ENCODE measurements around the gene MRPL55. TPM values are rescaled to one million over a fixed set of nuclear protein-coding genes. Genes with fewer than 3 reads are reported as not detected.

MRPL55 gene
- total RNA-seq, 1 experiment from 2014 or later: 126 TPM

DNA sequence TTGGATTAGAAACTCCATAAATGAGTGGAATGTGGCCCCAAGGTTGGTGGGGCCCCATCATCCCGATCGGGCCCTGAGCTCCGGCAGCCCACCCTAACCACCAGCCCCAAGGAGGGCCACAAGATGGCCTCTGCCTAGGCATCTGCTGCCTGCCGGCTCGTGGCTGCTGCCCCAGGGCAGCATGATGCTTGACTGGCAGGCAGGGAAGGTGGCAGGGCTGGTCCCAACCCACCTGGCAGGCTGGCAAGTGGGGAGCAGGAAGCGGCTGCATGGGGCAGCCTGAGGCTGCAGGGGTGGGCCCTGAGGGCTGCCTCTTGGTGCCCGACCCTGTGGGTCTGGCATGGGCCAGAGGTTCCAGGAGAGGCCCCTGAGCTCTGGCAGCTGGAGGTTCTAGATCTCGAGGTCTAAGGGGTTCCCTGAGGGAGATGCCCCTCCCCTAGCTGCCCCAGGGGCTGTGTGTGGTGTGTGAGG lies 39.9 kb upstream of the MRPL55 start:
- no peak for DNase-seq (ENCODE audit: low read depth)
- in situ Hi-C loops (cut with HindIII; ENCODE audit: low pct_unique_long_range_greater_than_20kb, low sequenced_read_pairs): no loop called here

GRCh38 chr1:228148196-228148861 lies 39.2 kb upstream of the MRPL55 start:
- in situ Hi-C loops (cut with HindIII; ENCODE audit: low pct_unique_long_range_greater_than_20kb, low sequenced_read_pairs): no loop called here
- DNase-seq (ENCODE audit: low read depth): no peak

GRCh38 chr1:228147768-228148167 lies 38.7 kb upstream of the MRPL55 start:
- in situ Hi-C loops (cut with HindIII; ENCODE audit: low pct_unique_long_range_greater_than_20kb, low sequenced_read_pairs): no loop called here
- no peak for DNase-seq (ENCODE audit: low read depth)

- in situ Hi-C loops (cut with HindIII; ENCODE audit: low pct_unique_long_range_greater_than_20kb, low sequenced_read_pairs): no loop called here
- no peak for DNase-seq (ENCODE audit: low read depth)
These were observed 38.1 kb upstream of the MRPL55 start for GRCh38 chr1:228147151-228147693.

DNA sequence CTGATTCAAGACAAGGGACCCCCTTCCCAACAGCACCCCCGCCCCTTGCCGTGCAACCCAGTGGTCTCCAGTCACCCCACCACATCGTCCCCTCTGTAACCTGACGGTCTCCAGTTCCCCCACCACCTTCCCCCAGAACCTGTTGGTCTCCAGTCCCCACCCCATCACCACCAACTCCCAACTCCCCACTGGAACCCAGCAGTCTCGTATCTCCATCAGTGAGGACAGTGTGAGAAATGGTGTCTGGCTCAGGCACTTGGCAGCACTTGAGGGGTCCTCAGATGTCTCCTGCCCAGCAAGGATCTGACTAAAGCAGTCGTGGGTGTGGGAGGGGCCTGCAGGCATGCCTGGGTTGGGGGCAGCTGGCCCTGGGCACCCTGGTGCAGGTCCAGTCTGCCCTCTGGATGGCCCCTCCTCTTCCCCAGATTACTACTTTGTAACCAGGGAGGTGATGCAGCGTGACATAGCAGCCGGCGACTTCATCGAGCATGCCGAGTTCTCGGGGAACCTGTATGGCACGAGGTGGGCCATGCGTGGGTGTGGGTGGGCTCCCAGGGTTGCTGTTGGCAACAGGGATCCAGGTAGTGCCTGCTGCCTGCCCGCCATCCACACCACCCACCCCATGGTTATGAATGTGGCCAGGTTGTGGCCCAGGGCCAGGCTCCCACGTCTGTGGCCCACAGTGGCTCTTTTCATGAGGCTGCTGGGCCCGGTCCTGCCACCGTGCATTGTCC lies 37.5 kb upstream of the MRPL55 start:
- DNase-seq (ENCODE audit: low read depth): no peak
- in situ Hi-C loops (cut with HindIII; ENCODE audit: low pct_unique_long_range_greater_than_20kb, low sequenced_read_pairs): no loop called here

DNA sequence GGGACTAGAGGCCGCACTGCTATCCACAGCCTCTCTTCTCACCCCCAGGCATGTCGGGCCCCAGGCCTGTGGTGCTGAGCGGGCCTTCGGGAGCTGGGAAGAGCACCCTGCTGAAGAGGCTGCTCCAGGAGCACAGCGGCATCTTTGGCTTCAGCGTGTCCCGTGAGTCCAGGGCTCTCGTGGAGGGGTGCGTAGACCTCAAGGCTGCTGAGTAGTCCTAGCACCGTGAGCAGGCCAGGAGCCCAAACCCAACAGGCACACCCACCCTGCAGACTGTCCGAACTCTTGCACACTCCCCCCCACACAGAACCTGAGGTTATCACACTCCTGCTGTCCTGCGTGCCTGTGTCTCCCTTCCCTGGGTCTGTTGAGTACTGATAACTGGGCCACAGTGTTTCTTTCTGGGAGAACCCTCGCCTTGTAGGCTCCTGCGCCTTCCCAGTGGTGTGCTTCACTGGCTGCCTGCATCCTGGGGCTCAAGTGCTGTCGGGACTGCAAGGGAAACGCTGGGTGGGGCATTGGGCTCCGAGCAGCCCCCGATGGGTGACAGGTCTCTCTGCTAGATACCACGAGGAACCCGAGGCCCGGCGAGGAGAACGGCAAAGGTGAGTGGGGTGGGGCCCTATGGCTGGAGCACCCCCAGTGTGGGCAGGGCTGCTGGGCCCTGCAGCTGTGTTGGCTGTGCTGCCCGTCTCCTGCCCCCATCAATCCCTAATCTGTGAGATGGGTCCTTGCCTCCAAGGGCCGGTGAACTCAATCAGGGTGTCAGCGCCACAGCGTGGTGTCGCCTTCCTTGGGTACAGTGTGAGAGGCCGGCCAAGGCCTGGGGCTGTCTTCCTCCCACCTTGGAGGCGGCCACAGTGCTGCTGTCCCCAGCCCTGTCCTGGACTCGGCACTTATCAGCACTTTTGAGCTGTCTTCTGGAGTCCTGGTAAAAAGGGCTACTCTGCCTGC lies 36.6 kb upstream of the MRPL55 start:
- DNase-seq (ENCODE audit: low read depth): no peak
- in situ Hi-C loops (cut with HindIII; ENCODE audit: low pct_unique_long_range_greater_than_20kb, low sequenced_read_pairs): no loop called here

GRCh38 chr1:228144993-228145343 lies 35.9 kb upstream of the MRPL55 start:
- DNase-seq (ENCODE audit: low read depth): no peak
- in situ Hi-C loops (cut with HindIII; ENCODE audit: low pct_unique_long_range_greater_than_20kb, low sequenced_read_pairs): no loop called here

- DNase-seq (ENCODE audit: low read depth): no peak
- in situ Hi-C loops (cut with HindIII; ENCODE audit: low pct_unique_long_range_greater_than_20kb, low sequenced_read_pairs): no loop called here
These were observed 35.3 kb upstream of the MRPL55 start for GRCh38 chr1:228144193-228144992.

DNA sequence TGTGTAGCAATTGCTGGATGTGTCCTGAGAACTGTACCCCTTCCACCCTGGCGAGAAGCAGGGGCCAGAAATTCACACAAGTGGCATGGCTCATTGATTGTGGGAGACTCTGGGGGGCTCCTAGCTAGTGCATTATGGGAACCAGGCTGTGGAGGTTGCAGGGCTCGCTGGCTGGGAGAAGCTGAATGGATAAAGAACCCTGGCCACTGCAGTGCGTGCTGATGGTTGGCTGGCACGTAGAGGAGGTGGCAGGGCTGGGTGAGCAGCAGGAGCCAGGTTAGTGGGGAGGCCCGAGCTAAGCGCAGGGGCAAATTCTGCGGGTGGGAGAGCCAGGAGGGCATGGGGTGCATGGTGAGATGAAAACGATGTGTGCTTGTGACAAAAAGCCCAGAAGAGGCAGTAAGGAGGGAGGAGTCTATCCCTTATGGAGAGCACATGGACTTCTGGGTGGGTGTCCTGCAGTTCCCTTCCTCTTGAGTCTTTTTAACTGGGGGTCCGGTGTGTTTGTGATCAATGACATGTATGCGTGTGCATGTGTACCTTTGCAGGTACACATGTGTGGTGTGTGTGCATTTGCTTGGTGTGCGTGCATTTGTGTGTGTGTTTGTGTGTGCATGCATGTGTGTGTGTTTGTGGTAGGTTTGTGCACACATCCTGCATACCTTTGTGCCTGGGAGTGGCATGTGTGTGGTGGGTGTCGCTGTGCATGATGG lies 34.5 kb upstream of the MRPL55 start:
- no peak for DNase-seq (ENCODE audit: low read depth)
- in situ Hi-C loops (cut with HindIII; ENCODE audit: low pct_unique_long_range_greater_than_20kb, low sequenced_read_pairs): no loop called here

- no peak for DNase-seq (ENCODE audit: low read depth)
- in situ Hi-C loops (cut with HindIII; ENCODE audit: low pct_unique_long_range_greater_than_20kb, low sequenced_read_pairs): no loop called here
These were observed 33.6 kb upstream of the MRPL55 start for GRCh38 chr1:228142701-228143136.

GRCh38 chr1:228142155-228142691 lies 33.1 kb upstream of the MRPL55 start:
- no peak for DNase-seq (ENCODE audit: low read depth)

DNA sequence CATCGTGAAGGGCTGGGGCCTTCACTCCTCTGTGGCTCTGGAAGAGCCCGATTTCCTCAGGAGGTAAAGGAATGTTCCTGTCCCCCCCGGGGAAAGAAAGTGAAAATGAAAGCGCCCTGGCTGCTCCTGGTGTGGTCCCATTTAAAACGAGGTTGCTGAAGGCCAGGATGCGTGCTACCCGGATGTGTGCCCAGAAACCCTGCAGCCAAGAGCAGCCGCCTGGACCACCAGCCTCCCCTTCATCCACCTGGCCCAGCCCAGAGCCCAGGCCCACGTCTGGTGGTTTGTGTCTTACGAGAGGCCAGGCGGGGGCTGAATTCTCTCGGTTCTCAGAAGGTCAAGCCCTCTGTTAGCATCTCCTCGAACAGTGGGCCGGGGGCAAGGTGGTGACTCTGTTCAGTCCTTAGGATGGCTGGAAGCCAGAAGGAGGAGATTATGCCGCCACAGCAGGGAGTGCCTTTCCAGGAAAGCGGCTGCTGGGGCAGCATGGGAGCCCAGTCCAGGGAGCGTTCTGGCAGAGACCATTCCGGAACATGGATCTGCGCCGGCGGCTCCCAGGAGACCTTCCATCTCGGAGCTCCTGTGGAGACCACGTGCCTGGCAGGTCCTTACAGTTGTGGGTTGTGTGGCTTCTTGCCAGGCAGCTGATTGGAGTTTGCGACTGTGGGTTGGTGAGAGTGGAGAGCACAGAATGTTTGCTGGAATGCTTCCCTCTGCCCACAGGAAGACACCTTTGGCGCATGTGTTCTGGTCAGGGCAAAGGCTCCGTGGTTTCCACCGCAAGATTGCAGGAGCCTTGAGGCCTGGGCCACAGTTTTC lies 32.3 kb upstream of the MRPL55 start:
- DNase-seq (ENCODE audit: low read depth): no peak
- in situ Hi-C loops (cut with HindIII; ENCODE audit: low pct_unique_long_range_greater_than_20kb, low sequenced_read_pairs): no loop called here

More at GRCh38 chr1:228142155-228142691, 33.1 kb upstream of the MRPL55 start:
- in situ Hi-C loops (cut with HindIII; ENCODE audit: low pct_unique_long_range_greater_than_20kb, low sequenced_read_pairs): no loop called here

DNA sequence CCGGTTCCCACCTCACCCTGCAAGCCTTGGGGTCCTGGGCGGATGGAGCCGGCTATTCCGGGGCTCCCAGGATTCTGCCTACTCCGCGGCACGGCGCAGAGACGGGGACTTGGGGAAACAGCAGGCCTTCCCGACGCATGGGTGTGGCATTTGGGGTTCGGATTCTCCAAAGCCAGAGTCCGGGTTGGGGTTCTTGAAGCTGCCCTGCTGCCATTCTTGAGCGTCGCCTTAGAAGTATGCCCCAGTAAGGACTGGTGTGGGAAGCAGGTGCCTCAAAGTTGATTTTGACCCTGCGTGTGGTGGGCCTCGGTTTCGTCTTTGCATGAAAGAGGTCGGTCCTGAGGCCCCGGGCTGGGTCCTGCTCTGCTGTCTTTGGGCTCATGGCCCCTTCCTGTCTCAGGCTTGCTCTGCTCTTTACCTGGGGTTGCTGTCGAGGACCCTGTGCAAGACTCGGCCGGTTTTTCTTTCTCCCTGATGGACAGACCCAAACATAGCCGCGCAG lies 31.7 kb upstream of the MRPL55 start:
- peak; percentile 17 for DNase-seq (ENCODE audit: low read depth)
- in situ Hi-C loops (cut with HindIII; ENCODE audit: low pct_unique_long_range_greater_than_20kb, low sequenced_read_pairs): no loop called here

- DNase-seq (ENCODE audit: low read depth): peak; percentile 100
These were observed 31.0 kb upstream of the MRPL55 start, which contains the start of gene GUK1 for GRCh38 chr1:228139931-228140723. Gene GUK1, plus strand, starts transcription at chr1:228140279. Its CDS starts 24 bp downstream, at chr1:228140303.

GRCh38 chr1:228139406-228139930 lies 30.4 kb upstream of the MRPL55 start:
- no peak for DNase-seq (ENCODE audit: low read depth)
- in situ Hi-C loops (cut with HindIII; ENCODE audit: low pct_unique_long_range_greater_than_20kb, low sequenced_read_pairs): no loop called here

More at GRCh38 chr1:228139931-228140723, 31.0 kb upstream of the MRPL55 start, which contains the start of gene GUK1:
- in situ Hi-C loops (cut with HindIII; ENCODE audit: low pct_unique_long_range_greater_than_20kb, low sequenced_read_pairs): no loop called here

Data from Caki2 (cell line).